RPMI7951 (cell line): ENCODE measurements around the gene PAMR1. TPM values are rescaled to one million over a fixed set of nuclear protein-coding genes. Genes with fewer than 3 reads are reported as not detected.
"Not testable (repeated sequence)": the region's sequence is repeated elsewhere in the genome, so short reads cannot be mapped to it uniquely, and the experiment has no call there.

Experiments used
- DNase-seq: peaks from one replicate; pipeline ENCODE4 v3.0.0-alpha.2; 2012; ENCODE audit warnings: low read depth
- total RNA-seq: library from RNA; depleted of rRNA; stranded (reverse); fragments of >200 nt; shearing (Covaris generic); gene quantifications from 2 replicates; pipeline ENCODE4 v1.2.3, GENCODE V29; 2014; rRNA removed

Gene PAMR1, protein sequence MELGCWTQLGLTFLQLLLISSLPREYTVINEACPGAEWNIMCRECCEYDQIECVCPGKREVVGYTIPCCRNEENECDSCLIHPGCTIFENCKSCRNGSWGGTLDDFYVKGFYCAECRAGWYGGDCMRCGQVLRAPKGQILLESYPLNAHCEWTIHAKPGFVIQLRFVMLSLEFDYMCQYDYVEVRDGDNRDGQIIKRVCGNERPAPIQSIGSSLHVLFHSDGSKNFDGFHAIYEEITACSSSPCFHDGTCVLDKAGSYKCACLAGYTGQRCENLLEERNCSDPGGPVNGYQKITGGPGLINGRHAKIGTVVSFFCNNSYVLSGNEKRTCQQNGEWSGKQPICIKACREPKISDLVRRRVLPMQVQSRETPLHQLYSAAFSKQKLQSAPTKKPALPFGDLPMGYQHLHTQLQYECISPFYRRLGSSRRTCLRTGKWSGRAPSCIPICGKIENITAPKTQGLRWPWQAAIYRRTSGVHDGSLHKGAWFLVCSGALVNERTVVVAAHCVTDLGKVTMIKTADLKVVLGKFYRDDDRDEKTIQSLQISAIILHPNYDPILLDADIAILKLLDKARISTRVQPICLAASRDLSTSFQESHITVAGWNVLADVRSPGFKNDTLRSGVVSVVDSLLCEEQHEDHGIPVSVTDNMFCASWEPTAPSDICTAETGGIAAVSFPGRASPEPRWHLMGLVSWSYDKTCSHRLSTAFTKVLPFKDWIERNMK
- total RNA-seq: under 0.01 and 0.24 TPM in 2 replicates

GRCh38 chr11:35525501-35526175 is at the start of gene PAMR1:
PAMR1 (minus strand) TSS chr11:35525616; CDS start chr11:35525585, 31 bp downstream.
- DNase-seq: no peak

DNA sequence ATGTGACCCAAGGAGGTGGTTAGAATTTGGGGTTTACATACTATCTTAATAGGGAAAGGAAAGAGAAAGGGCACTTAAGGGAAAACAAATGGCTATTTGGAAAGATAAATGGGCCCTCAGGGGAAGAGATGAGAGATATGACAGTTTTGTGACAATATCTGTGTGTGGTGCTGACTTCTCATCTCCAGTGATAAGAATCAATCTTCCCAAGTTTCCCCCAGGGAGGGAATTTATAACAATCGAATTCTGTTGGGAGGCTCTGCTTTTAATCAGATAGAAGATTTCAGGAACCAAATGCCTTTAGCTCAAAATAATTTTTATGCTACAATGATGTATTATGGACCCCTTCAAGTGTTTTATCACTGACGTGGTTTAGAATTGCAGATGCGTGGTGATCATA is 46.3 kb upstream of the PAMR1 start:
- DNase-seq: no peak

DNA sequence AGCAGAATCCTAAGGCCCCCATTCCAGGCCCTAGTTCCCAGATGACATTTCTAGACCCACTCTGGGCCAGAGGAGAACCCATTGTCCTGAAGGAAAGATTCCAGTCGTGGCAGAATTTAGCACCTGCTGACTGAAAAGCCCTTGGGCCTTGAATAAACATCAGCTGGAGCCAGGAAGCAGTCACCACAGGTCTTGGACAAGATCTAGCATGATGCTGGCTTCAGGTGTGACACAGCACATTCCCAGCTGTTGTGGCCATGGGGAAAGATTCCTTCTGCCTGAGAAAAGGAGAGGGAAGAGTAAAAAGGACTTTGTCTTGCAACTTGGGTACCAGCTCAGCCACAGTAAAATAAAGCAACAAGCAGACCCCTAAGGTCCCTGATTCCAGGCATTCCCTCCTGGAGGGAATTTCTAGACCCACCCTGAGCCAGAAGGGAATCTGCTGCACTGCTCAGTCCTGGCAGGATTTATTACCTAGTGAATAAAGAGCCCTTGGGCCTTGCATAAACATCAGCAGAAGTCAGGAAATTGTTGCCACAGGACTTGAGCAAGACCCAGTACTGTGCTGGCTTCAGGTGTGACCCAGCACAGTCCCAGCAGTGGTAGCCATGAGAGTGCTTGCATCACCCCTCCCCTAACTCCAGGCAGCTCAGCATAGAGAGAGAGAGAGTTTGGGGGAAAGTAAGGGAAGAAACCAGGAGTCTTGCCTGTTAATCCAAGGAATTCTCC is 42.5 kb upstream of the PAMR1 start:
- DNase-seq: peak; percentile 21

GRCh38 chr11:35566885-35567284 is 41.5 kb upstream of the PAMR1 start:
- no peak for DNase-seq

DNA sequence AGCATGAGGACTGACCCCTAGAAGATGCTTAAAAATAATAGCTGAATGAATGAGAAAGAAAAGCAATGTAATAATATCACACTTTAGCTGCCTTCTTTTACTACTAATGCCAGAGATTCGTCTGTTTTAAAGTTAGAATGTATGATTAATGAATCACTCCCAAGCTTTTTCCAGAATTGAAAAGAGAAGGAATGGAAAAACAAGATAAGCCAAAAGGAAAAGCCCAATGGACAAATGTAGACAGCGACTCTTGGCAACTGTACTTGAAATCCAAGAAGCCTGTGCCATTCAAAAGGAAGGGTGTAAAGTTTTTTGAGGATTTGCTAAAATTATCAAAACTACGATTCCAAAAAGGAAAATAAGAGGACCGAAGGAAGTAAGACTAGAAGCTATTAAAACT is 40.8 kb upstream of the PAMR1 start:
- DNase-seq: no peak

GRCh38 chr11:35564245-35564595 is 38.8 kb upstream of the PAMR1 start:
- DNase-seq: no peak

DNA sequence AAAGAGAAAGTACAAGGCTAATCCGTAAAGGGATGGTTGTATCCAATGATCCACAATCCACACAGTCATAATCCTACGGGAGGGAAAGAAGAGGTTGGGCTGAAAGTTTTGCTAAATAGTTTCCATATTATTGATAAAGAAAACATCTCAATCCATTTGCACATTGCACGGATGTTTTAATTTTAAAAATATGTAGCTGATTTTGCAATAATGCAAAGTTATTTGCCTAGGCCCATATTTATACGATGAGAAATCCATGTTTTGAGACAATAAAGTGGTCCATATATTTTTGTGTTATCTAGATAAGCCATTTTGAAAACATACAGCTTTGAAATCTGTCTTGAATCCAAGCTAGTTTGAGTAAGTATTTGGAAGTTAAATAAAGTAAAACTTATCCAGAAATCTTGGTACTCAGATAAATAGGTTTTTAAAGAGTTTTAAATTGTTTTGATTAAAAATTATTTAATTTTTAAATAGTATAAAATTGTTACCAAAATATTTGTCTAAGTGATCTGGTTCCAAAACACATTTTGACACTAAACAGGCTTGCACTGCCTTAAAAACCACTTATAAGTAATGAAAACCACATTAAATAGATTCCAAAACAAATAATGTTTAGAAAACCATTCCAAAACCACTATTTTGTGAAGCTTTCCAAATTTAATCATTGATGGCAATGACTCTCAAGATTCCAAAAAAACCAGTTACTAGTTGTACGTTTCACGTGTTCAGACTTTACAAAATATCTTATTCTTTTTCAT is 38.2 kb upstream of the PAMR1 start:
- DNase-seq: no peak

DNA sequence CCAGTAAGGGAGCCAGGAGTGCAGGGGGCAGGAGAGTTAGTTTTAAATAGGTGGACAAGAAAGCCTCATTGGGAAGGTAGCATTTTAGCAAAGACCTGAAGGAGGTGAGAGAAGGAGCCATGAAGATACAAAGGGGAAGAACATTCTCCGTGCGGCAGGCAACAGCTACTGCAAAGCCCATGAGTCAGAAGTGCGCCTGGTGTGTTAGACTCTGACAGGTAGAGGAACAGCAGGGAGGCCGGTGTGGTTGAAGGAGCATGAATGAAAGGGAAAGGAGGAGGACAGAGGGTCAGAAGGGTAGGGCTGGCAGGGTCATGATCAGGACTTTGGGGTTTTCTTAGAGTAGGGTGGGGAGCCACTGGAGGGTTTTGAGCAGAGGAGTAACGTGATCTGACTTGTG is 34.5 kb upstream of the PAMR1 start:
- DNase-seq: no peak

DNA sequence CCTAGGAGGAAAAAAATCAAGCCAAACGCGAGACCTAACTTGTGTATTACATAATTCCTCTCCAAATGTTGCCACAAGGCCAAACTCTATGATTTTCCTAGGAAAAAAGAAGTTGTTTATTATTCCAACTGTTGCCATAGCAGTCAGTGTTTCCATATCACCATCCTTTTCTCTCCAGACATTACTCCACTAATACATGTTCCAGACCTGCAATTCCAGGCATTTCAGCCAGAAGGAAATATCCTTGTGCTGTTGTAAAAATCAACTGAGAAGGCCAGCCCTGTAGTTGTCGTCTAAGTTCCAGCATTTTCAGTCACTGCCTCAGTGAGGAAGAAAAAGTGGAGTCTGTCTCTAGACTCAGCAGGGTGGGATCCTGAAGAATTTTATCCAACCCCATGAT is 33.1 kb upstream of the PAMR1 start:
- DNase-seq: peak; percentile 11

DNA sequence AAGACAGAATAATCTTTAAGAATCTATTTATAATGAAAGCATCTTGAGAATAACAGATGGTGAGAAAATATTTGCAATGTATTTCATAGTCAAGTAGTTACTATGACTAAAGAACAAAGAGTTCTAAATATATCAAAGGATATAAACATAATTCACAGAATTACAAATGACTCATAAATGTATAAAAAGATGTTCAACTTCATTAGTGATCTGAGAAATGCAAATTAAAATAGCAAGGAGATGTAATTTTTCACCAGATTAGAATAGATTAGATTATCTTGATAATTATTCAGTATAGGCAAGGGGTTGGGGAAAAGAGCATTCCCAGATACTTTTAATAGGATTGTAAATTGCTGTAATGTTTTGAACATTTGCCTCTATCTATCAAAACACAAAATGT is 30.1 kb upstream of the PAMR1 start:
- no peak for DNase-seq

DNA sequence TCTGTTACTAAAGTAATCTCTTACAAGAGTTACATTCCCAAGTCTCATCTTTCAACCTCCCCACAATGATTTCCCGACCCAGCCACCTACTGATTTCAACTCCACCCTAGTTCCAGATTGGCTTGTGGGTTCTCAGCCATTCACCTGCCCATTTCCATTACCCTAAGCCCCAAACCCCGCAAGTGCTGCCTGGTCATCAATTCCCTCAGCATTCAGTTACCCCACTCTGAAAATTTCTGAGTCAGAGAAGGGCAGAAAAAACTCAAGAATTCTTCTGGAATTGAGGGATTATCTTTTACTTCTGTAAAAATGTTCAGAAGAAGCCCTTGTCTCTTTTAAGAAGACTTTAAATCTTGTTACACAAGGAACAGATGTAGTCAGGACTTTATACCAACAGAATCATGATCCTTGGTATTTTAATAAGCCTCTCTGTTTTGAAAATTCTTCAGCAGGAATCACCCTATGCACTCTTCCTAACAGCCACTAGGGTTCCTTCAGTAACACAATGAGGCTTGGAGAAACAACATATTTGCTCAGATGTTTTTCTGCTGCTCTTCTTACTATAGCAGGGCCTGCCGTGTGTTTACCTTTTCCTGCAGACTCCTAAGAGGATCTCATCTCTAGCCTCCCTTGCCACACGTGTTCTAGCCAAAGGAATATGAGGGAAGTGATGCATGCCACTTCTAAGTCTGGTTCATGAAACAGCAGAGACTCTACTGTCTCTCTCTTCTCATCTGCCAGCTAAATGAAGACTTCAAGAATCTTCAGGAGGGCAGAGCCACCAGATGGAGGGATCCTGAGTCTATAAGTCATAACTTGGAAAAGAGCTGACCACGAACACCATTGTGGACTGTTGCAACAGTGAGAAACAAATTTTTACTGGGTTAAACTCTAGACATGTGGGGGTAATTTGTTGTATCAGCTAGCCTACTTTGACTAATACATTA is 29.3 kb upstream of the PAMR1 start:
- peak; percentile 6 for DNase-seq

GRCh38 chr11:35553831-35554230 is 28.4 kb upstream of the PAMR1 start:
- DNase-seq: peak; percentile 83

DNA sequence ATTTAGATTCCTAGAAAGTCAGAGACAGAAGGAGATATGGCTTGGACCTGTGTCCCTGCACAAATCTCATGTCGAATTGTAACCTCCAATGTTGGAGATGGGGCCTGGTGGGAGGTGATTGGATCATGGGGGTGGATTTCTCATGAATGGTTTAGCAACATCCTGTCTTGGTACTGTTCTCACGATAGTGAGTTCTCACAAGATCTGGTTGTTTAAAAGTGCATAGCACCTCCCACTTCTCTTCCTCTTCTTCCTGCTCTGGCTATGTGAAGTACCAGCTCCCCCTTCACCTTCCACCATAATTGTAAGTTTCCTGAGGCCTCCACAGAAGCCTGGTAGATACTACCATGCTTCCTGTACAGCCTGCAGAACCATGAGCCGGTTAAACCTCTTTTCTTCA is 27.6 kb upstream of the PAMR1 start:
- DNase-seq: no peak

DNA sequence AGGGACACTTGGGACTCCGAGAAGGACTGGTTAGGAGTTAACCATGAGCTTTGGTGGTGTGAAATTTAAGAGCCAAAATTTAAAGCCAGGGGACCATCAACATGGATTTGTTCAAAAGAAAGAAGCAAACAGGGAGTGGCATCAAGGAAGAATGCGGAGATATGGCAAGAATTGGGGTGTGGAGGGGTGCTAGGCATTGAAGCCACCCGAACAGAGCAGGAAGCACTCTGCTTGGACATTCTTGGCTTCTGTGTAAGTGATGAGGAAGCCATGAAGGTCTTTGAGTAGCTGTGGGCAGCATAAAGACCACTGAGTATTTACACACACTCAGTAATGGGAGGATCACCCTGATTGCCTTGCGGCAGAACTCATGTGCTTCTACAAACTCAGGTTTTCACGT is 27.2 kb upstream of the PAMR1 start:
- no peak for DNase-seq

GRCh38 chr11:35550374-35551036 is 25.1 kb upstream of the PAMR1 start:
- DNase-seq: peak; percentile 33

GRCh38 chr11:35549787-35550186 is 24.4 kb upstream of the PAMR1 start:
- DNase-seq: peak; percentile 94

GRCh38 chr11:35548925-35549561 is 23.6 kb upstream of the PAMR1 start:
- peak; percentile 3 for DNase-seq

- DNase-seq: not testable (repeated sequence)
Measured at GRCh38 chr11:35547995-35548394, 22.6 kb upstream of the PAMR1 start.

DNA sequence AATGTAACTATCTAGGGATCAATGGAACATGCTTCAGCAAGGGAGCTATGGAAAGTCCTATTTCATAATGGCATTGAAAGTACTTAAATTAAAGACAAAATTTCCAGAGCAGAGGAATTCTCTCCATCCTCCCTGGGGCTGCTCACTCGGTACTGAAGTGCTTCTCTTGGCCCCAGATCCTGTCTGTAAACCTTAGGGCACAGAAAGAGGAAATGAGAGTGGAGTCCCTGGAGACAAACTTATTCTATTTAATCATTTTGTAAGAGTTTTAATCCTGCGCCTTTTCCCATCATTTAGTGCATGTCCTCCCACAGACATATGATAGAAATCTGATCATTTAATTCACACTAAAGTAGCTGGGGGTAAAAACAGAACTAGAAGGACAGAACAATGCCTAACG is 20.9 kb upstream of the PAMR1 start:
- no peak for DNase-seq
